NCI-H1105 (cell line): ENCODE data around the gene HSPB9.
"Not testable (repeated sequence)": the region's sequence is repeated elsewhere in the genome, so short reads cannot be mapped to it uniquely, and the experiment has no call there.

ENCODE experiments used
- DNase-seq: peaks from one replicate; lab custom pipeline; 2025; lab: John Stamatoyannopoulos, UW

Gene HSPB9

GRCh38 chr17:42143138-42143537 lies 20.5 kb downstream of the HSPB9 start:
- not testable (repeated sequence) for DNase-seq

- DNase-seq, result no peak
These were observed 24.5 kb downstream of the HSPB9 start for GRCh38 chr17:42146911-42147607.

GRCh38 chr17:42153919-42154742 lies 31.5 kb downstream of the HSPB9 start:
- DNase-seq, result no peak

GRCh38 chr17:42155614-42156045 lies 33.0 kb downstream of the HSPB9 start:
- no peak for DNase-seq

- DNase-seq, result no peak
These were observed 37.4 kb downstream of the HSPB9 start for GRCh38 chr17:42159796-42160530.

GRCh38 chr17:42160531-42160910 lies 37.9 kb downstream of the HSPB9 start:
- no peak for DNase-seq

GRCh38 chr17:42163113-42163512 lies 40.5 kb downstream of the HSPB9 start:
- no peak for DNase-seq

- DNase-seq, result no peak
These were observed 41.2 kb downstream of the HSPB9 start for GRCh38 chr17:42163696-42164407.

GRCh38 chr17:42165751-42166150 lies 43.1 kb downstream of the HSPB9 start:
- DNase-seq, result no peak

GRCh38 chr17:42166196-42166763 lies 43.7 kb downstream of the HSPB9 start:
- DNase-seq, result no peak

GRCh38 chr17:42167807-42168206 lies 45.2 kb downstream of the HSPB9 start:
- DNase-seq, result no peak

GRCh38 chr17:42169351-42169750 lies 46.7 kb downstream of the HSPB9 start:
- no peak for DNase-seq

- DNase-seq, result no peak
These were observed 49.2 kb downstream of the HSPB9 start for GRCh38 chr17:42171831-42172230.
